ENCODE data around the gene KLHL25. TPM values are rescaled to one million over a fixed set of nuclear protein-coding genes. Genes with fewer than 3 reads are reported as not detected.

The KLHL25 gene
- total RNA-seq, 4 donors from 2014 or later: 3.1 to 11.6 (median 8.1) TPM

GRCh38 chr15:85763157-85763556 lies 31.6 kb downstream of the KLHL25 start:
- H3K4me1 ChIP-seq: peaks cover 0 to 53% (median 23%) of the 10 kb centered on the region in 3 donors
- no peak for TF ChIP-seq POLR2A (IDR thresholded peaks at IDR 0.05)
- TF ChIP-seq, protein P1, sequence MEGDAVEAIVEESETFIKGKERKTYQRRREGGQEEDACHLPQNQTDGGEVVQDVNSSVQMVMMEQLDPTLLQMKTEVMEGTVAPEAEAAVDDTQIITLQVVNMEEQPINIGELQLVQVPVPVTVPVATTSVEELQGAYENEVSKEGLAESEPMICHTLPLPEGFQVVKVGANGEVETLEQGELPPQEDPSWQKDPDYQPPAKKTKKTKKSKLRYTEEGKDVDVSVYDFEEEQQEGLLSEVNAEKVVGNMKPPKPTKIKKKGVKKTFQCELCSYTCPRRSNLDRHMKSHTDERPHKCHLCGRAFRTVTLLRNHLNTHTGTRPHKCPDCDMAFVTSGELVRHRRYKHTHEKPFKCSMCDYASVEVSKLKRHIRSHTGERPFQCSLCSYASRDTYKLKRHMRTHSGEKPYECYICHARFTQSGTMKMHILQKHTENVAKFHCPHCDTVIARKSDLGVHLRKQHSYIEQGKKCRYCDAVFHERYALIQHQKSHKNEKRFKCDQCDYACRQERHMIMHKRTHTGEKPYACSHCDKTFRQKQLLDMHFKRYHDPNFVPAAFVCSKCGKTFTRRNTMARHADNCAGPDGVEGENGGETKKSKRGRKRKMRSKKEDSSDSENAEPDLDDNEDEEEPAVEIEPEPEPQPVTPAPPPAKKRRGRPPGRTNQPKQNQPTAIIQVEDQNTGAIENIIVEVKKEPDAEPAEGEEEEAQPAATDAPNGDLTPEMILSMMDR (IDR thresholded peaks at IDR 0.05): no peak
- no peak overlapping the region for H3K4me3 ChIP-seq
- H3K27ac ChIP-seq: peak overlapping the region in 3 of 4 donors; percentile 59 to 67 (median 62)
- no peaks in the 10 kb centered on the region for H3K27me3 ChIP-seq
- WGBS, 2 donors: 40 to 100% methylated on average over 1 of the region's 16 CpGs
- H3K9me3 ChIP-seq: no peaks in the 10 kb centered on the region
- DNase-seq: no peak
- intact Hi-C loops (cut with DNase I): no loop called here
- H3K36me3 ChIP-seq: peaks cover 0 to 54% (median 0%) of the 10 kb centered on the region in 3 donors

DNA sequence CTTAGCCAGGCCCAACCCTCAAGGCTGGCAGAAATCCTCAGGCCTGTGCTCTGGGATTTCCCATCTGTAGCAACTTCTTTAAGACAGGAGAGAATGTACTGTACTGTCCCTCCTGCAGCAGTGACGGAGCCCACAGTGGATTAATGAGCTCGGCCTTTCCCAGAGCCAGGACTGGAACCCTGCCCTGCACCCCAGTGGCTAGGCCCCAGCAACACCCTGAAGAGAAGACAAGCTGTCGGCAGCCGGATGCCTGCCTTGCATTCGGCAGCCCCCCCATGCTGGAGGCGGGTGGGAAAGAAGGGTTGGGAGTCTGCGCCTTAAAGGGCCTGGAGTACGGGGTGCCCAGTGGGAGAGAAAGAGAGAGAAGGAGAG lies 32.0 kb downstream of the KLHL25 start:
- TF ChIP-seq, protein P1 (IDR thresholded peaks at IDR 0.05): no peak
- TF ChIP-seq POLR2A (IDR thresholded peaks at IDR 0.05): no peak
- Histone ChIP-seq H3K4me3 (no peak overlapping the region), H3K27ac (peak overlapping the region in 3 of 4 donors; percentile 59 to 67 (median 62)), H3K27me3 (no peaks in the 10 kb centered on the region), H3K9me3 (no peaks in the 10 kb centered on the region), H3K4me1 (peaks cover 0 to 58% (median 26%) of the 10 kb centered on the region in 3 donors), H3K36me3 (peaks cover 0 to 54% (median 0%) of the 10 kb centered on the region in 3 donors)
- 63 to 93% methylated on average over 5 to 7 of the region's 8 CpGs for WGBS, 2 donors
- DNase-seq: no peak
- intact Hi-C loops (cut with DNase I): no loop called here

DNA sequence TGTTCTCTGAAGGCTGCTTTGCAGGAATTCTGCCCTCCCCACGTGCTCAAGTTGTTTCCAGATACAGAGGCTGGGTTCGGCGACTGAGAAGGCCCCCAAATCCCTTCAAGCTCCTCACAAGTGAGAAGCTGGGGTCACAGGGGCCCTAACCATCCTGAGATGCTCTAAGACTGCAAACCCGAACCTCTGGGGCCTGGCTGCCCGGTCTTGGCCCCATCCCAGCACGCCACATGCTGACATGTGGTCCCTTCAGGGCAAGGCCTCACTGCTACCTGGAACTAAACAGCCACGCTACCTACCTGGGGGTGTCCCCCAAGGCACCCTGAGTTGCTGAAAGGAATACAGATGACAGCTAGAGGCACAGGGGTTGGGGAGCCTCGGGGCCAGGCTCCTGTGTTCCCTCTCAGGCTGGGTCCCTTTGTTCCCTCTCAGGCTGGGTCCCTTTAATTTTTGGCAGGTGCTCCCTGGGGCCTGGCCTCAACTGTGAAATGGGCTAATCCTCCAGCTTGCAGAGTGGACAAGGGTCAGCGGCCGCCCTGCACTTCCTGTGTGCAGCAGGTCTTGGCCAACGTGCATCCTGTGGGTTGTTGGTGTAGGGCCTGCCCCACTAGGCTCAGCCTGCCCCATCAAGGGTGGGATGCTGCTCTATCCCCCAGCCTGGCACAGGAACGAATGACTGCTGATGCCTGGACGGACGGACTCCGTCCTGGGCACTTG lies 32.5 kb downstream of the KLHL25 start:
- Histone ChIP-seq H3K27me3 (no peaks in the 10 kb centered on the region), H3K9me3 (no peaks in the 10 kb centered on the region), H3K4me3 (no peak overlapping the region), H3K36me3 (peaks cover 0 to 54% (median 0%) of the 10 kb centered on the region in 3 donors), H3K27ac (peak overlapping the region; percentile 3 to 67 (median 60)), H3K4me1 (peaks cover 0 to 59% (median 26%) of the 10 kb centered on the region in 3 donors)
- intact Hi-C loops (cut with DNase I): no loop called here
- TF ChIP-seq POLR2A (IDR thresholded peaks at IDR 0.05): no peak
- TF ChIP-seq, protein P1 (IDR thresholded peaks at IDR 0.05): no peak
- DNase-seq: no peak
- 80 to 90% methylated on average over 2 of the region's 15 CpGs for WGBS, 2 donors

DNA sequence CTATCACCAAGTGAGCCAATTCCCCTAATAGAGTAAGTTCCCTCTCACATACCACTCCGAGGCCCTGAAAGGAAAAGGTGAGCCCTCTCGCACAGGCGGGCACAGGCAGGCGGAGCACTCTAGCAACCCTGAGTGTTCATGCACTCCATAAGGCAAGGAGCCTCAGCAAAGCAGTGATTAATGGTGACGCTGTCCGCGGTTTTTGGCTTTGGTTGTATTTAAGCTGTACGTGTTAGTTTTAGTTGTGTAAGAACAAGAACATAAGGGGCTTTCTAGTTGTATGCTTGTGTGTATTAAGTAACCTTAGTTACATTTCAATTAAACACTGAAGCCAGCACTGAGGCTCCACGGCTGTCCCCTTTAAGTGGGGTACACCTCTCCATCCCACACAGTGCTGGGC lies 33.1 kb downstream of the KLHL25 start:
- TF ChIP-seq, protein P1 (IDR thresholded peaks at IDR 0.05): no peak
- no peak for TF ChIP-seq POLR2A (IDR thresholded peaks at IDR 0.05)
- H3K27ac ChIP-seq: peak overlapping the region; percentile 3 to 67 (median 60)

More for the DNA sequence above, 33.1 kb downstream of the KLHL25 start:
- no peak overlapping the region for H3K4me3 ChIP-seq
- peaks cover 0 to 64% (median 26%) of the 10 kb centered on the region in 3 donors for H3K4me1 ChIP-seq
- H3K27me3 ChIP-seq: no peaks in the 10 kb centered on the region
- no peaks in the 10 kb centered on the region for H3K9me3 ChIP-seq
- peaks cover 0 to 54% (median 0%) of the 10 kb centered on the region in 3 donors for H3K36me3 ChIP-seq
- DNase-seq: no peak
- WGBS, 2 donors: 45 to 54% methylated on average over 4 to 7 of the region's 9 CpGs
- intact Hi-C loops (cut with DNase I): no loop called here

Data from esophagus squamous epithelium (tissue), 5 donors.